NT2/D1 (cell line): ENCODE data around the gene CDCA3.

Experiments
- SUZ12 ChIP-seq: IDR thresholded peaks from 2 replicates; pipeline ENCODE4 v1.6.1; 2011; ENCODE audit not compliant: insufficient read length, insufficient read depth; ENCODE audit errors: extremely low read depth
- YY1 ChIP-seq: IDR thresholded peaks from 2 replicates; pipeline ENCODE4 v1.6.1; 2011; ENCODE audit not compliant: insufficient read length, insufficient read depth
- ZNF274 ChIP-seq: IDR thresholded peaks from 2 replicates; pipeline ENCODE4 v1.6.1; 2011; ENCODE audit warnings: mild to moderate bottlenecking, low read depth, low read length

- no peak for TF ChIP-seq YY1
- TF ChIP-seq ZNF274: no peak
- no peak for TF ChIP-seq SUZ12
Measured at GRCh38 chr12:6860116-6860515, 9.0 kb upstream of the CDCA3 start.
